NCI-H524 treated with DMSO at 0.1 percent for 48 hours (cell line): ENCODE results near the gene LBX1.
"Not testable (repeated sequence)": the region's sequence is repeated elsewhere in the genome, so short reads cannot be mapped to it uniquely, and the experiment has no call there.

ENCODE experiments used
- DNase-seq: peaks from one replicate; lab custom pipeline; 2025; lab: John Stamatoyannopoulos, UW

Gene LBX1

DNA sequence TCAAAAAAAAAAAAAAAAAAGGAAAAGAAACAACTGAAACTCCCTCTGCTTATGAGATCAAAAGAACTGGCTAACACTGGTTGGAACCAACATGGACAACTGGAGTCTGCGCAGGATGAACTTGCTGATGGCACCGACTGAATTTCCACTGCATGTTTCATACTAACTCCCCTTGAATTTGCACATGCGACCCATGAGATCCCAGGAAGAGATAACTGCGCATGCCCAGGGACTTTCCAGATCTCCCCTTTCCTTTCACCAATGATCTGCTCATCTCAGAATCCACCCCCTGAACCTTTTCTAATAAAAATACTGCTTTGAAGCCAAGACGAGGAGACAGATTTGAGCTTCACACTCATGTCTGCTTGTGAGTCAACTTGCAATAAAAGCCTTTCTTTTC, 20.7 kb downstream of the LBX1 start:
- DNase-seq, result no peak

- no peak for DNase-seq
Observed at GRCh38 chr10:101207026-101207425, 22.2 kb downstream of the LBX1 start.

- not testable (repeated sequence) for DNase-seq
Observed at GRCh38 chr10:101202667-101203066, 26.6 kb downstream of the LBX1 start.

- DNase-seq, result not testable (repeated sequence)
Observed at GRCh38 chr10:101198326-101198977, 30.8 kb downstream of the LBX1 start.

GRCh38 chr10:101195921-101196320, 33.3 kb downstream of the LBX1 start:
- DNase-seq, result no peak

DNA sequence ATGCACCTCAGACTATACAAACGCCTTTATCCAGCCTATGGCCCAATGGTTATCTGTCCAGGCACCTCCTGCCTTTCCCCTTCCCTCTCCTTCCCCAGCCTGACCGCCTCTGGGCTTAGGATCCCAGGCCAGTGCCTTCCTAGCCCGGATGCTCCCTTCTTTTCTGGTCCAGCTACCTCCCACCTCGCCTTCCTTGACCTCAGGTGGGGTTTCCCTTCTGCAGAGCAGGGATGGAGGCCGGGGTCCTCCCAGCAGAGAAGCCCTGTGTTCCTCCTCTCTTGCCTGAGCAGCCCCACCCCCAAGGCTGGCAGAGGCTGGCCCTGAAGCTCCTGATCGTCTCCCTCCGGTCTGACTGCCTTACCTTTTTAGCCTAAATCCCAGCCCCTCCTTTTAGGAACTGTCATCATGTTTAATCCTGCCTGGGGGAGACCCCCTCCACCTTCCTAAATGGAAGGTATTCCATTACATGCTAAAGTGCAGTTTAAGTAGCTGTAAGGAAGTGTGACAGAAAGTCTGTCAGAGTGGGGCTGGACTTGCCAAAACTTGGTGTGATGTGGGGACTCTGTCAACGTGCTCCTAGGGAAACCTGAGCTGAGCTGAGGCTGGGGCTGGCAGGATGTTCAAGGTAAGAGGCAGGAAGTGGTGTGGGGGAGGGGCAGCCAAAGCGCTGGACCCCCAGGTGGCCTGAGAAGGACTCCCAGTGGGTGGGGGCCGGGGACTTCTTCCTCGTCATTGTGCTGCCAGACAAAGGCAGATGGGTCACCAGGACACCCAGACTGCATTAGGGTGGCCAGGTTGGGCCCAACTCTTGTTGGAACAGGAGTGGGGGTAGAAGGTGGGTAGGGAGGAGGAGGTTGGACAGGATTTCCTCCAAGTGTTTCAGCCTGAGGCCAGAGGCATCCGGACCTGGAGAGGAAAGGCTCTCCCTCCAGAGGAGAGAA, 39.5 kb downstream of the LBX1 start:
- DNase-seq, result no peak

DNA sequence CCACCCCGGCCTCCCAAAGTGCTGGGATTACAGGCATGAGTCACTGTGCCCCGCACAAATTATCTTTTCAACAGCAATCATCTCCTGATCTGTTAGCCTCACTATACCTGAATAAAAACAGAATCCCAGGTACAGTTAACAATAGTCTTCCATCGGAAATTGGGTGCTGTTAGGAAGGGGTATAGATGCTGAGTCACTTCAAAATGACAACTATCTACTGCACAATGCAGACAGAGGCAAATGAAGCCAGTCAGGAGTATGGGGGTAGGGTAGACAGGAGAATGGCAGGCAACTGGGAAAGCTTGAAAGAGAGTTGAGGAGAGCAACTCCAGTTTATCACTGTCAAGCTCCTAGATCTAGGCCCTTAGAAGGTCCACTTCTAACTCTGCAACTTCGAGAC, 40.3 kb downstream of the LBX1 start:
- no peak for DNase-seq

GRCh38 chr10:101183458-101184183, 45.6 kb downstream of the LBX1 start:
- DNase-seq, result no peak

GRCh38 chr10:101182936-101183335, 46.3 kb downstream of the LBX1 start:
- no peak for DNase-seq
